Ovary (tissue), 3 donors: Measurements from ENCODE around the gene ATM.

Experiments used
- CTCF ChIP-seq, 3 donors: fragments of 450-650 bp in 2 of 3; fragments of 200-600 bp in 1 of 3; IDR thresholded peaks; one replicate each; pipeline versions ENCODE4 v1.5.1 to v1.8.0; 2016 to 2022; ENCODE audit warnings: antibody characterized with exemption in 3 of 3, mild to moderate bottlenecking in 1 of 3
- EP300 ChIP-seq: sonication (generic); formaldehyde crosslinking; IDR thresholded peaks from one replicate; pipeline ENCODE4 v1.6.1; 2017; ENCODE audit warnings: antibody characterized with exemption
- POLR2A ChIP-seq: fragments of 450-650 bp; IDR thresholded peaks from one replicate; pipeline ENCODE4 v1.6.1; 2017; ENCODE audit warnings: antibody characterized with exemption, mild to moderate bottlenecking, moderate library complexity
- donor health status: DM: no; HTN: no; CAD: no.

GRCh38 chr11:108226036-108226435 lies 3.2 kb downstream of the ATM start:
- TF ChIP-seq CTCF (IDR thresholded peaks at IDR 0.05): no peak
- TF ChIP-seq POLR2A: no peak
- TF ChIP-seq EP300: no peak
